Natural killer cell (primary cell): ENCODE data around the gene ARAP1. TPM values are rescaled to one million over a fixed set of nuclear protein-coding genes. Genes with fewer than 3 reads are reported as not detected.

Source experiments
- ATAC-seq, 3 donors: fragments of 150-1000 bp in 2 of 3; fragments of 200-7000 bp in 1 of 3; cut with Tn5 transposase; 1 replicate in 1 of 3; 2 replicates in 2 of 3; pipeline ENCODE4 v1.10.0; 2021; ENCODE audit warnings: mild to moderate bottlenecking in 2 of 3, moderate library complexity in 2 of 3
- DNase-seq, 2 donors: peaks; one replicate each; pipeline versions ENCODE4 v3.0.0 to v3.0.0-alpha.2; 2013 to 2021; ENCODE audit warnings: mixed read lengths in 1 of 2
- H3K27ac ChIP-seq: one replicate; pipeline ENCODE4 v1.5.1; 2013; ENCODE audit warnings: mild to moderate bottlenecking, low read length
- H3K27me3 ChIP-seq: one replicate; pipeline ENCODE4 v1.6.1; 2013; ENCODE audit warnings: low read length; ENCODE audit not compliant: control insufficient read depth, insufficient read depth
- H3K36me3 ChIP-seq: one replicate; pipeline ENCODE4 v1.6.1; 2013; ENCODE audit warnings: low read length; ENCODE audit not compliant: control insufficient read depth, insufficient read depth
- H3K4me1 ChIP-seq: one replicate; pipeline ENCODE4 v1.6.1; 2013; ENCODE audit warnings: low read length; ENCODE audit not compliant: control insufficient read depth, insufficient read depth
- H3K4me3 ChIP-seq: one replicate; pipeline ENCODE4 v1.5.1; 2013; ENCODE audit warnings: low read length
- H3K9me3 ChIP-seq: one replicate; pipeline ENCODE4 v1.6.1; 2013; ENCODE audit warnings: low read length; ENCODE audit not compliant: control insufficient read depth, insufficient read depth
- H3K27ac Mint-ChIP-seq, 2 donors: one replicate each; pipeline ENCODE4 v1.8.0; 2022; ENCODE audit warnings: mild to moderate bottlenecking in 2 of 2, mixed read lengths in 2 of 2, moderate library complexity in 1 of 2
- H3K27me3 Mint-ChIP-seq, 2 donors: one replicate each; pipeline ENCODE4 v1.8.0; 2022; ENCODE audit warnings: low read depth in 2 of 2, mixed read lengths in 2 of 2
- H3K36me3 Mint-ChIP-seq: one replicate; pipeline ENCODE4 v1.8.0; 2022; ENCODE audit warnings: mixed read lengths
- H3K4me1 Mint-ChIP-seq, 2 donors: one replicate each; pipeline ENCODE4 v1.8.0; 2022; ENCODE audit warnings: mixed read lengths in 2 of 2
- H3K4me3 Mint-ChIP-seq: one replicate; pipeline ENCODE4 v1.8.0; 2022; ENCODE audit warnings: mild to moderate bottlenecking, moderate library complexity, mixed read lengths
- H3K9me3 Mint-ChIP-seq, 2 donors: one replicate each; pipeline ENCODE4 v1.8.0; 2022; ENCODE audit warnings: mixed read lengths in 2 of 2
- WGBS: methylation state at CpG from one replicate; pipeline ENCODE4 v1.1.7; 2013; ENCODE audit warnings: missing lambda C conversion rate; ENCODE audit not compliant: insufficient coverage; 5-methylcytosine and 5-hydroxymethylcytosine counted together
- intact Hi-C: fragments of 100-400 bp; cut with micrococcal nuclease; formaldehyde crosslinking; loops from one replicate; pipeline ENCODE4 v1.14.2; 2022
- total RNA-seq, 4 donors: library from RNA; stranded (reverse); fragments of 120-200 nt in 1 of 4; gene quantifications; one replicate each; pipeline versions ENCODE4 v1.2.3 to v1.2.4, GENCODE V29; 2013 to 2022
- TF ChIP-seq, protein P1 (sequence below): fragments of 200-600 bp; IDR thresholded peaks from one replicate; pipeline ENCODE4 v1.8.0; 2022; ENCODE audit warnings: antibody characterized with exemption

The ARAP1 gene
- total RNA-seq, 3 donors from 2014 or later (not counting 1 experiment from before 2014, with no cell fraction given) = 293 to 327 (median 296) TPM

DNA sequence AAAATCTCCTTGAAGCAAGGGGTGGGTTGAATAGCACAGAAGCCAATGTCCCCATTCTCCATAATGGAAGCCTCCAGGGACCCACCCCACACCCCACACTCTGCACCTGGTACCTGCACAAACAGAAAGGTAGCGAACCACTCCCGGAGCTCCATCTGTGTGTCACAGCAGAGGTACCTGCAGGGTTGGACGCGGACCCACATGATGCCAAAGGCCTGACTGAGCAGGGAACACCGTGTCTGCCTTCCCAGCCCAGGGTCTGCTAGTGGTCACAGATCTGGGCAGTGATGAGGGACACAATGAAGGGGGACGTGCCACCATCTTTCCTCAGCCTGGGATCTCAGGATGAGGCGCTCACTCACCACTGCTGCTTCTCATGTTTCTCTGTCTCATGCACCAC is 64.9 kb downstream of the ARAP1 start:
- no peak overlapping the region for H3K27ac ChIP-seq
- no peak overlapping the region for H3K4me3 ChIP-seq
- Mint-ChIP-seq H3K27me3 (no peaks in the 10 kb centered on the region), H3K36me3 (no peaks in the 10 kb centered on the region), H3K27ac (peak overlapping the region; percentile 72), H3K9me3 (no peaks in the 10 kb centered on the region), H3K4me1 (peaks cover 11 to 36% of the 10 kb centered on the region in 2 donors), H3K4me3 (no peak overlapping the region)
- intact Hi-C loops = no loop called here
- ATAC-seq (no peak), DNase-seq (no peak)
- H3K9me3 ChIP-seq = no peaks in the 10 kb centered on the region
- peaks cover 70% of the 10 kb centered on the region for H3K36me3 ChIP-seq
- no peaks in the 10 kb centered on the region for H3K4me1 ChIP-seq
- 95% methylated on average over 7 of the region's 7 CpGs for WGBS
- TF ChIP-seq, protein P1, sequence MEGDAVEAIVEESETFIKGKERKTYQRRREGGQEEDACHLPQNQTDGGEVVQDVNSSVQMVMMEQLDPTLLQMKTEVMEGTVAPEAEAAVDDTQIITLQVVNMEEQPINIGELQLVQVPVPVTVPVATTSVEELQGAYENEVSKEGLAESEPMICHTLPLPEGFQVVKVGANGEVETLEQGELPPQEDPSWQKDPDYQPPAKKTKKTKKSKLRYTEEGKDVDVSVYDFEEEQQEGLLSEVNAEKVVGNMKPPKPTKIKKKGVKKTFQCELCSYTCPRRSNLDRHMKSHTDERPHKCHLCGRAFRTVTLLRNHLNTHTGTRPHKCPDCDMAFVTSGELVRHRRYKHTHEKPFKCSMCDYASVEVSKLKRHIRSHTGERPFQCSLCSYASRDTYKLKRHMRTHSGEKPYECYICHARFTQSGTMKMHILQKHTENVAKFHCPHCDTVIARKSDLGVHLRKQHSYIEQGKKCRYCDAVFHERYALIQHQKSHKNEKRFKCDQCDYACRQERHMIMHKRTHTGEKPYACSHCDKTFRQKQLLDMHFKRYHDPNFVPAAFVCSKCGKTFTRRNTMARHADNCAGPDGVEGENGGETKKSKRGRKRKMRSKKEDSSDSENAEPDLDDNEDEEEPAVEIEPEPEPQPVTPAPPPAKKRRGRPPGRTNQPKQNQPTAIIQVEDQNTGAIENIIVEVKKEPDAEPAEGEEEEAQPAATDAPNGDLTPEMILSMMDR = no peak
- H3K27me3 ChIP-seq = no peaks in the 10 kb centered on the region

DNA sequence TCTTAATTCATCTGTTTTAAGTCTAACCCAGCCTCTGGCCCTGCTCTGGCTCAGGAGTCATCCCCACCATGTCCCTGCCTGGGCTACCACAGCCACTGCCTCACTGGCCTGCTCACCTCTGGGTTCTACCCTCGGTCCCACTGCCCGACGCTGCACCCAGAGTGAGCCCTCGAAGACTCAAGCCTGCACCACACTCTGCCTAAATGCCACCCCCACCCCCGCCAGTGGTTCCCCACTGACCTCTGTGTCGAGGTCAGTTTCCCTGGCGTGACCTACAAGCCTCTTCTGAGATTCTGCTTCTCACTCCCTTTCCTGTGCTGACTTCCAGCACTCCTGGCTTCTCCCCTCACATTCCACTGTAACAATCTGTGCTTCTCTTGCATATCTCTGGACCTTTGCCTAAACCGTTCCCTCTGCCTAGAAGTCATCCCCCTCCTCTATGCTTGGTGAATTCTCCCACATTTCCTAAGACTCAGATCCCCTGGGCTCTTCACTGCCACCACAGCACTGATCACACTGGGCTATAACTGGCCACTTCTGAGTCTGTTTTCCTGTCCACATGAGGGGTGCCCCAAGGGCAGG is 65.5 kb downstream of the ARAP1 start:
- Histone ChIP-seq H3K27ac (no peak overlapping the region), H3K27me3 (no peaks in the 10 kb centered on the region), H3K4me1 (peaks cover 2% of the 10 kb centered on the region), H3K4me3 (no peak overlapping the region), H3K9me3 (no peaks in the 10 kb centered on the region), H3K36me3 (peaks cover 64% of the 10 kb centered on the region)
- peak overlapping the region; percentile 72 for H3K27ac Mint-ChIP-seq
- intact Hi-C loops = no loop called here
- DNase-seq (no peak), ATAC-seq (no peak)
- no peaks in the 10 kb centered on the region for H3K36me3 Mint-ChIP-seq
- H3K4me3 Mint-ChIP-seq = no peak overlapping the region
- no peaks in the 10 kb centered on the region for H3K27me3 Mint-ChIP-seq
- H3K9me3 Mint-ChIP-seq = no peaks in the 10 kb centered on the region
- 68% methylated on average over 8 of the region's 8 CpGs for WGBS
- TF ChIP-seq, protein P1 = no peak
- H3K4me1 Mint-ChIP-seq = peaks cover 12 to 36% of the 10 kb centered on the region in 2 donors

DNA sequence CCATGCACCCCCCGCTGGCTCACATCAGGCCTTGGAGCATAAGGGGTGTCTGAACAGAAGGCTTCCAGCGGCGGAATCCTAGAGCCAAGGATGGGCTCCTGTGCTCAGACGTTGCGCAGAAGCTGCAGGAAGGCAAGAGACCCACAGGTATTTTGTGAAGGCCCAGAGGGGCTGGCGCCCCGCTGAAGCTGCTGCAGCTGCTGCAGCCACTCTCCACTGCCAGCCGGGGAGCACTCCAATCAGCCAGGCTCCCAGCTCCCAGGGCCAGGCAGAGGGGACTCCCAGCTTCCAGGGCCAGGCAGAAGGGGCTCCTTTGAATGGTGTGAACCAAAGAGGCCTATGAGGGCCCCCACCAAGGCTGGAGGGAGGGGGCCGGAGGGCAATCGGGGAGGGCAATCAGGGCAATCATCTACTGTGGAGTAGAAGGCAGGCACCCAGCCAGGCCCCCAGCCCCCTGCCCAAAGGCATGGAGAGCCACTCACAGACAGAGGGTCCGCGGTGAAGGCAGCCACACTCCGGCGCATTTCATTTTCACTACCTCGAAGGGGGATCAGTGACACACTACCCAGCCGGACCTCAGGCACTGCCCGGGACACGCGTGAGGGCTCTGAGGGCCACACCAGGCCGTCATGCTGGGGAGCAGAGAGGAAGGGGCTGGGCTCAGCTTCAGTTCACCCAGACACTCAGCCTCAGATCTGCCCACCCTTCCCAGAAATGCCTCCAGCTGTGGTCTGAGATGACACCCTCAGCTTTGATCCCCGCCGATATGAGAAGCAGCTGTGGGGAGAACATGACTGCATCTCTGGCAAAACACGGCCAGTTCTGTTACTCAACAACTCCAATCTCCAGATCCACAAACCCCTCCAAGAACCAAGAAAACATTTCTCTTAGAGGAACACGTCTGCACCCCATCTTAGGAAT is 66.4 kb downstream of the ARAP1 start:
- DNase-seq = no peak
- Mint-ChIP-seq H3K4me1 (peaks cover 17 to 36% of the 10 kb centered on the region in 2 donors), H3K4me3 (no peak overlapping the region), H3K9me3 (no peaks in the 10 kb centered on the region), H3K27me3 (no peaks in the 10 kb centered on the region), H3K36me3 (no peaks in the 10 kb centered on the region), H3K27ac (peak overlapping the region; percentile 72)
- Histone ChIP-seq H3K9me3 (no peaks in the 10 kb centered on the region), H3K27me3 (no peaks in the 10 kb centered on the region), H3K27ac (no peak overlapping the region), H3K36me3 (peaks cover 56% of the 10 kb centered on the region), H3K4me1 (peaks cover 5% of the 10 kb centered on the region), H3K4me3 (no peak overlapping the region)
- no peak for ATAC-seq
- intact Hi-C loops = no loop called here
- WGBS = 79% methylated on average over 24 of the region's 24 CpGs
- TF ChIP-seq, protein P1 = no peak
